ENCODE data around the gene LSM10.

The LSM10 gene

GRCh38 chr1:36419569-36419968 is 21.9 kb upstream of the LSM10 start:
- no peak overlapping the region for H3K4me3 Mint-ChIP-seq
- H3K4me1 Mint-ChIP-seq (ENCODE audit: low read depth): peaks cover 11% of the 10 kb centered on the region
- no peaks in the 10 kb centered on the region for H3K9me3 Mint-ChIP-seq
- H3K36me3 Mint-ChIP-seq (ENCODE audit: low read depth): no peaks in the 10 kb centered on the region
- no peaks in the 10 kb centered on the region for H3K27me3 Mint-ChIP-seq
- no peak overlapping the region for H3K27ac Mint-ChIP-seq

GRCh38 chr1:36419140-36419539 is 21.4 kb upstream of the LSM10 start:
- Mint-ChIP-seq H3K9me3 (no peaks in the 10 kb centered on the region), H3K4me3 (no peak overlapping the region), H3K27ac (no peak overlapping the region), H3K4me1 (ENCODE audit: low read depth) (peaks cover 11% of the 10 kb centered on the region), H3K27me3 (no peaks in the 10 kb centered on the region), H3K36me3 (ENCODE audit: low read depth) (no peaks in the 10 kb centered on the region)

GRCh38 chr1:36417931-36418330 is 20.2 kb upstream of the LSM10 start:
- Mint-ChIP-seq H3K4me3 (no peak overlapping the region), H3K27me3 (no peaks in the 10 kb centered on the region), H3K4me1 (ENCODE audit: low read depth) (peaks cover 11% of the 10 kb centered on the region), H3K36me3 (ENCODE audit: low read depth) (no peaks in the 10 kb centered on the region), H3K27ac (no peak overlapping the region), H3K9me3 (no peaks in the 10 kb centered on the region)

- Mint-ChIP-seq H3K27me3 (no peaks in the 10 kb centered on the region), H3K4me1 (ENCODE audit: low read depth) (peaks cover 20% of the 10 kb centered on the region), H3K9me3 (no peaks in the 10 kb centered on the region), H3K36me3 (ENCODE audit: low read depth) (no peaks in the 10 kb centered on the region), H3K4me3 (no peak overlapping the region), H3K27ac (no peak overlapping the region)
These were observed 18.1 kb upstream of the LSM10 start for GRCh38 chr1:36415661-36416326.

- peaks cover 14% of the 10 kb centered on the region for H3K4me1 Mint-ChIP-seq (ENCODE audit: low read depth)
- no peaks in the 10 kb centered on the region for H3K36me3 Mint-ChIP-seq (ENCODE audit: low read depth)
- H3K27me3 Mint-ChIP-seq: no peaks in the 10 kb centered on the region
- H3K9me3 Mint-ChIP-seq: no peaks in the 10 kb centered on the region
- no peak overlapping the region for H3K27ac Mint-ChIP-seq
- no peak overlapping the region for H3K4me3 Mint-ChIP-seq
These were observed 16.7 kb upstream of the LSM10 start for GRCh38 chr1:36414384-36414783.

- Mint-ChIP-seq H3K27ac (peak overlapping the region; percentile 87), H3K9me3 (no peaks in the 10 kb centered on the region), H3K36me3 (ENCODE audit: low read depth) (no peaks in the 10 kb centered on the region), H3K4me3 (no peak overlapping the region), H3K27me3 (no peaks in the 10 kb centered on the region), H3K4me1 (ENCODE audit: low read depth) (peaks cover 14% of the 10 kb centered on the region)
These were observed 14.3 kb upstream of the LSM10 start for GRCh38 chr1:36411674-36412648.

- Mint-ChIP-seq H3K4me3 (no peak overlapping the region), H3K27ac (no peak overlapping the region), H3K4me1 (ENCODE audit: low read depth) (peaks cover 14% of the 10 kb centered on the region), H3K9me3 (no peaks in the 10 kb centered on the region), H3K27me3 (no peaks in the 10 kb centered on the region), H3K36me3 (ENCODE audit: low read depth) (no peaks in the 10 kb centered on the region)
These were observed 10.8 kb upstream of the LSM10 start for GRCh38 chr1:36408479-36408878.

GRCh38 chr1:36406440-36406839 is 8.7 kb upstream of the LSM10 start:
- no peak overlapping the region for H3K27ac Mint-ChIP-seq

GRCh38 chr1:36402504-36402890 is 4.8 kb upstream of the LSM10 start:
- peaks cover 6% of the 10 kb centered on the region for H3K36me3 Mint-ChIP-seq (ENCODE audit: low read depth)
- H3K9me3 Mint-ChIP-seq: no peaks in the 10 kb centered on the region
- peak overlapping the region; percentile 58 for H3K4me3 Mint-ChIP-seq
- H3K4me1 Mint-ChIP-seq (ENCODE audit: low read depth): peaks cover 28% of the 10 kb centered on the region
- peak overlapping the region; percentile 28 for H3K27ac Mint-ChIP-seq
- H3K27me3 Mint-ChIP-seq: no peaks in the 10 kb centered on the region

More at GRCh38 chr1:36406440-36406839, 8.7 kb upstream of the LSM10 start:
- Mint-ChIP-seq H3K27me3 (no peaks in the 10 kb centered on the region), H3K4me1 (ENCODE audit: low read depth) (peaks cover 11% of the 10 kb centered on the region), H3K36me3 (ENCODE audit: low read depth) (no peaks in the 10 kb centered on the region), H3K9me3 (no peaks in the 10 kb centered on the region), H3K4me3 (no peak overlapping the region)

- H3K36me3 Mint-ChIP-seq (ENCODE audit: low read depth): peaks cover 6% of the 10 kb centered on the region
- peaks cover 32% of the 10 kb centered on the region for H3K4me1 Mint-ChIP-seq (ENCODE audit: low read depth)
- peak overlapping the region; percentile 88 for H3K27ac Mint-ChIP-seq
- peak overlapping the region; percentile 79 for H3K4me3 Mint-ChIP-seq
- H3K27me3 Mint-ChIP-seq: no peaks in the 10 kb centered on the region
- H3K9me3 Mint-ChIP-seq: no peaks in the 10 kb centered on the region
These were observed 4.1 kb upstream of the LSM10 start for GRCh38 chr1:36401602-36402503.

GRCh38 chr1:36400825-36401601 is 3.3 kb upstream of the LSM10 start:
- H3K27me3 Mint-ChIP-seq: no peaks in the 10 kb centered on the region
- H3K4me1 Mint-ChIP-seq (ENCODE audit: low read depth): peaks cover 39% of the 10 kb centered on the region
- peaks cover 9% of the 10 kb centered on the region for H3K36me3 Mint-ChIP-seq (ENCODE audit: low read depth)
- peak overlapping the region; percentile 79 for H3K4me3 Mint-ChIP-seq
- peak overlapping the region; percentile 88 for H3K27ac Mint-ChIP-seq
- no peaks in the 10 kb centered on the region for H3K9me3 Mint-ChIP-seq

- Mint-ChIP-seq H3K4me3 (no peak overlapping the region), H3K9me3 (no peaks in the 10 kb centered on the region), H3K36me3 (ENCODE audit: low read depth) (peaks cover 9% of the 10 kb centered on the region), H3K27ac (no peak overlapping the region), H3K4me1 (ENCODE audit: low read depth) (peaks cover 45% of the 10 kb centered on the region), H3K27me3 (no peaks in the 10 kb centered on the region)
These were observed 2.8 kb upstream of the LSM10 start for GRCh38 chr1:36400514-36400824.

GRCh38 chr1:36398370-36398977 is 766 bp upstream of the LSM10 start:
- peak overlapping the region; percentile 100 for H3K27ac Mint-ChIP-seq
- peaks cover 57% of the 10 kb centered on the region for H3K4me1 Mint-ChIP-seq (ENCODE audit: low read depth)
- H3K36me3 Mint-ChIP-seq (ENCODE audit: low read depth): peaks cover 12% of the 10 kb centered on the region

GRCh38 chr1:36397083-36397377 is 678 bp downstream of the LSM10 start:
- Mint-ChIP-seq H3K36me3 (ENCODE audit: low read depth) (peaks cover 24% of the 10 kb centered on the region), H3K4me1 (ENCODE audit: low read depth) (peaks cover 58% of the 10 kb centered on the region), H3K27me3 (no peaks in the 10 kb centered on the region), H3K27ac (peak overlapping the region; percentile 100), H3K4me3 (peak overlapping the region; percentile 92), H3K9me3 (no peaks in the 10 kb centered on the region)

More at GRCh38 chr1:36398370-36398977, 766 bp upstream of the LSM10 start:
- H3K4me3 Mint-ChIP-seq: peak overlapping the region; percentile 92
- H3K27me3 Mint-ChIP-seq: no peaks in the 10 kb centered on the region
- H3K9me3 Mint-ChIP-seq: no peaks in the 10 kb centered on the region
